Neural cell (in vitro differentiated cells): ENCODE data around the gene TLE2. TPM values are rescaled to one million over a fixed set of nuclear protein-coding genes. Genes with fewer than 3 reads are reported as not detected.

ENCODE experiments used
- H2AFZ ChIP-seq: fragments of 200-600, 300-800 bp; sonication (generic), shearing (Covaris generic); 2 replicates; pipeline ENCODE4 v1.6.0; 2014; ENCODE audit warnings: low read depth, mild to moderate bottlenecking, antibody characterized with exemption, low read length, moderate library complexity
- H3F3A ChIP-seq: fragments of 200-600 bp; shearing (Covaris generic); 2 replicates; pipeline ENCODE4 v1.6.1; 2016; ENCODE audit warnings: mild to moderate bottlenecking, moderate library complexity, mixed read lengths, antibody characterized with exemption, low read length; ENCODE audit not compliant: insufficient read depth, poor library complexity, severe bottlenecking
- H3K27ac ChIP-seq: fragments of 200-600, 300-800 bp; sonication (generic), shearing (Covaris generic); 2 replicates; pipeline ENCODE4 v1.5.1; 2014; ENCODE audit warnings: mild to moderate bottlenecking, low read length, moderate library complexity
- H3K27me3 ChIP-seq: fragments of 300-800, 200-600 bp; sonication (generic), shearing (Covaris generic); 2 replicates; pipeline ENCODE4 v1.6.0; 2014; ENCODE audit warnings: mild to moderate bottlenecking, low read depth, low read length, moderate library complexity; ENCODE audit not compliant: insufficient read depth
- H3K36me3 ChIP-seq: fragments of 300-800, 200-600 bp; sonication (generic), shearing (Covaris generic); 2 replicates; pipeline ENCODE4 v1.5.1; 2014; ENCODE audit warnings: mild to moderate bottlenecking, antibody characterized with exemption, low read length, moderate library complexity; ENCODE audit not compliant: insufficient read depth
- H3K4me2 ChIP-seq: fragments of 300-800, 200-600 bp; sonication (generic), shearing (Covaris generic); 2 replicates; pipeline ENCODE4 v1.6.0; 2014; ENCODE audit warnings: mild to moderate bottlenecking, low read length
- H3K4me3 ChIP-seq: fragments of 300-800, 200-600 bp; sonication (generic), shearing (Covaris generic); 2 replicates; pipeline ENCODE4 v1.5.1; 2014; ENCODE audit warnings: mild to moderate bottlenecking, low read length, moderate library complexity
- H3K79me2 ChIP-seq: fragments of 200-600 bp; shearing (Covaris generic); replicated peaks from 2 replicates; pipeline ENCODE4 v1.6.0; 2014; ENCODE audit warnings: mild to moderate bottlenecking, low read length, moderate library complexity; ENCODE audit not compliant: insufficient read depth
- H3K9ac ChIP-seq: fragments of 300-800, 200-600 bp; sonication (generic), shearing (Covaris generic); 2 replicates; pipeline ENCODE4 v1.6.1; 2016; ENCODE audit warnings: mild to moderate bottlenecking, low read length, mixed read lengths
- H3K9me2 ChIP-seq: fragments of 200-600 bp; shearing (Covaris generic); 2 replicates; pipeline ENCODE4 v1.6.1; 2016; ENCODE audit warnings: mild to moderate bottlenecking, low read length, mixed read lengths; ENCODE audit not compliant: insufficient read depth
- H3K9me3 ChIP-seq: fragments of 200-600, 300-800 bp; sonication (generic), shearing (Covaris generic); 2 replicates; pipeline ENCODE4 v1.6.1; 2016; ENCODE audit warnings: mild to moderate bottlenecking, mixed run types, low read length, moderate library complexity, mixed read lengths
- H4K20me1 ChIP-seq: fragments of 200-600 bp; shearing (Covaris generic); 2 replicates; pipeline ENCODE4 v1.6.1; 2016; ENCODE audit warnings: mild to moderate bottlenecking, mixed run types; ENCODE audit not compliant: insufficient read depth
- EP300 ChIP-seq: fragments of 450-650 bp; conservative IDR thresholded peaks from 2 replicates; pipeline ENCODE4 v1.6.1; 2014; ENCODE audit warnings: antibody characterized with exemption, mild to moderate bottlenecking, moderate library complexity; ENCODE audit not compliant: poor library complexity, severe bottlenecking
- EZH2 ChIP-seq: fragments of 200-600, 300-800 bp; shearing (Covaris generic), sonication (generic); IDR thresholded peaks from 2 replicates; pipeline ENCODE4 v1.6.1; 2014; ENCODE audit warnings: antibody characterized with exemption, low read length, borderline replicate concordance, mild to moderate bottlenecking; ENCODE audit not compliant: insufficient read depth, poor library complexity, severe bottlenecking
- MXI1 ChIP-seq: fragments of 450-650 bp; conservative IDR thresholded peaks from 2 replicates; pipeline ENCODE4 v1.6.1; 2014; ENCODE audit warnings: antibody characterized with exemption, mild to moderate bottlenecking; ENCODE audit not compliant: poor library complexity, severe bottlenecking
- POLR2AphosphoS5 ChIP-seq: IDR thresholded peaks from 2 replicates; pipeline ENCODE4 v1.6.1; 2012
- RAD21 ChIP-seq: fragments of 450-650 bp; conservative IDR thresholded peaks from 2 replicates; pipeline ENCODE4 v1.6.1; 2014; ENCODE audit warnings: antibody characterized with exemption, mild to moderate bottlenecking, moderate library complexity
- REST ChIP-seq: IDR thresholded peaks from 2 replicates; pipeline ENCODE4 v1.6.1; 2012; ENCODE audit warnings: borderline replicate concordance
- SMC3 ChIP-seq: fragments of 450-650 bp; conservative IDR thresholded peaks from 2 replicates; pipeline ENCODE4 v1.6.1; 2014; ENCODE audit warnings: antibody characterized with exemption, mild to moderate bottlenecking, moderate library complexity; ENCODE audit not compliant: poor library complexity
- TAF1 ChIP-seq: IDR thresholded peaks from 2 replicates; pipeline ENCODE4 v1.6.1; 2012; ENCODE audit warnings: low read depth
- polyA plus RNA-seq: library from polyadenylated mRNA; depleted of rRNA; stranded (reverse); fragments of >200 nt; gene quantifications from 2 replicates; pipeline ENCODE4 v1.2.3, GENCODE V29; 2014
- TF ChIP-seq, protein P1 (sequence below): fragments of 450-650 bp; IDR thresholded peaks from 2 replicates; pipeline ENCODE4 v1.5.1; 2014; ENCODE audit warnings: antibody characterized with exemption, mild to moderate bottlenecking, moderate library complexity; ENCODE audit not compliant: poor library complexity, severe bottlenecking

The TLE2 gene
- polyA plus RNA-seq, 1 donor from 2014 or later, result 7.0 TPM

DNA sequence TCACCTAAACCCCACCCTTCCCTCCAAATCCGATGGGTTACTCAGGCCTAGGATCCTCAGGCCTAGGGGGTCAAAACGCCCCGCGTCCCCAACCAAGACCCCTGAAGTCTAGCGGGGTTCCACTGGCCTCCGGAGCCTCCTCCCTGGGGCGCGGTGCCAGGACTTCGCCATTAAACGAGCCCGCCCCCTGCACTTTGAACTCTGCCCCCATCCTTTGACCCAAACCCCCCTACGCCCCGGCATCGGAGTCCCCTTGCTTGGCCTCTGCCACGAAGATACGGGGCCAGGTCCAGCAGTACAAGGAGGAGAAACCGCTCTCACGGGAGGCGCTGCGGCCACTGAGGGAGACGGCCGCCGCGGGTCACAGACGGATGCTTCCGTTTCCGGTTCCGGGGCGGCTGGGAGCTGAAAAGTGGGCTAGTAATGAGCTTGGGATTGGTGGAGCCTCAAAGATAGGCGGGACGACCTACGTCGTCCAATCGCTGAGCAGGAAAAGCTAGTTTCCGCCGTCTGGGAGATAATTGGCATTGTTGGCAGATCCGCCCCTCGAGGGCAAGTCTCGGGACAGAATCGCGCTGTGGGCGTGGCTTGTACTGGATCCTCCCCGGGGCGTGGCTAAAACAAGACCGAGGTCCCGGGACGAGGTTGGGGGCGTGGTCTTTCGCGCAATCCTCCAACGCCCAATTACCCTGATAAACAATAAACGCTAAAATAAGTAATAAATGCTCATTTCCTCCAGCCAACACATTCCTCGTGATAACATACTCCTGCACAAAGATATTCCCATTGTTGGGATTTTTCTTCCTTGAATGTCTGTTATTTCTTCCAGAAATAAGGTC is 78.6 kb downstream of the TLE2 start:
- Histone ChIP-seq H3F3A (no peaks in the 10 kb centered on the region), H3K36me3 (no peaks in the 10 kb centered on the region), H2AFZ (peak overlapping the region; percentile 18), H3K9ac (peak overlapping the region; percentile 80), H3K27ac (peak overlapping the region; percentile 82), H3K4me2 (peak overlapping the region; percentile 27), H3K27me3 (no peaks in the 10 kb centered on the region), H3K4me3 (peak overlapping the region; percentile 72), H3K9me2 (no peaks in the 10 kb centered on the region), H3K79me2 (peaks cover 15% of the 10 kb centered on the region), H4K20me1 (no peaks in the 10 kb centered on the region), H3K9me3 (no peaks in the 10 kb centered on the region)
- TF ChIP-seq REST (no peak), MXI1 (peak; percentile 91), SMC3 (no peak), RAD21 (no peak), EP300 (no peak), TAF1 (no peak), EZH2 (no peak), POLR2AphosphoS5 (peak; percentile 97)
- TF ChIP-seq, protein P1, sequence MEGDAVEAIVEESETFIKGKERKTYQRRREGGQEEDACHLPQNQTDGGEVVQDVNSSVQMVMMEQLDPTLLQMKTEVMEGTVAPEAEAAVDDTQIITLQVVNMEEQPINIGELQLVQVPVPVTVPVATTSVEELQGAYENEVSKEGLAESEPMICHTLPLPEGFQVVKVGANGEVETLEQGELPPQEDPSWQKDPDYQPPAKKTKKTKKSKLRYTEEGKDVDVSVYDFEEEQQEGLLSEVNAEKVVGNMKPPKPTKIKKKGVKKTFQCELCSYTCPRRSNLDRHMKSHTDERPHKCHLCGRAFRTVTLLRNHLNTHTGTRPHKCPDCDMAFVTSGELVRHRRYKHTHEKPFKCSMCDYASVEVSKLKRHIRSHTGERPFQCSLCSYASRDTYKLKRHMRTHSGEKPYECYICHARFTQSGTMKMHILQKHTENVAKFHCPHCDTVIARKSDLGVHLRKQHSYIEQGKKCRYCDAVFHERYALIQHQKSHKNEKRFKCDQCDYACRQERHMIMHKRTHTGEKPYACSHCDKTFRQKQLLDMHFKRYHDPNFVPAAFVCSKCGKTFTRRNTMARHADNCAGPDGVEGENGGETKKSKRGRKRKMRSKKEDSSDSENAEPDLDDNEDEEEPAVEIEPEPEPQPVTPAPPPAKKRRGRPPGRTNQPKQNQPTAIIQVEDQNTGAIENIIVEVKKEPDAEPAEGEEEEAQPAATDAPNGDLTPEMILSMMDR, result no peak

- Histone ChIP-seq H3K9me2 (no peaks in the 10 kb centered on the region), H3K4me3 (peak overlapping the region; percentile 72), H3F3A (no peaks in the 10 kb centered on the region), H3K9me3 (no peaks in the 10 kb centered on the region), H4K20me1 (no peaks in the 10 kb centered on the region), H3K27ac (peak overlapping the region; percentile 82), H3K36me3 (no peaks in the 10 kb centered on the region), H2AFZ (no peak overlapping the region), H3K27me3 (no peaks in the 10 kb centered on the region), H3K9ac (peak overlapping the region; percentile 80), H3K4me2 (peak overlapping the region; percentile 96), H3K79me2 (peaks cover 15% of the 10 kb centered on the region)
- TF ChIP-seq TAF1 (no peak), MXI1 (no peak), POLR2AphosphoS5 (no peak), RAD21 (no peak), EZH2 (no peak), EP300 (no peak), REST (no peak), SMC3 (no peak)
- TF ChIP-seq, protein P1, result no peak
Measured at GRCh38 chr19:2949939-2950285, 79.2 kb downstream of the TLE2 start.
